ENCODE data around the gene SLC34A3.

Gene SLC34A3

DNA sequence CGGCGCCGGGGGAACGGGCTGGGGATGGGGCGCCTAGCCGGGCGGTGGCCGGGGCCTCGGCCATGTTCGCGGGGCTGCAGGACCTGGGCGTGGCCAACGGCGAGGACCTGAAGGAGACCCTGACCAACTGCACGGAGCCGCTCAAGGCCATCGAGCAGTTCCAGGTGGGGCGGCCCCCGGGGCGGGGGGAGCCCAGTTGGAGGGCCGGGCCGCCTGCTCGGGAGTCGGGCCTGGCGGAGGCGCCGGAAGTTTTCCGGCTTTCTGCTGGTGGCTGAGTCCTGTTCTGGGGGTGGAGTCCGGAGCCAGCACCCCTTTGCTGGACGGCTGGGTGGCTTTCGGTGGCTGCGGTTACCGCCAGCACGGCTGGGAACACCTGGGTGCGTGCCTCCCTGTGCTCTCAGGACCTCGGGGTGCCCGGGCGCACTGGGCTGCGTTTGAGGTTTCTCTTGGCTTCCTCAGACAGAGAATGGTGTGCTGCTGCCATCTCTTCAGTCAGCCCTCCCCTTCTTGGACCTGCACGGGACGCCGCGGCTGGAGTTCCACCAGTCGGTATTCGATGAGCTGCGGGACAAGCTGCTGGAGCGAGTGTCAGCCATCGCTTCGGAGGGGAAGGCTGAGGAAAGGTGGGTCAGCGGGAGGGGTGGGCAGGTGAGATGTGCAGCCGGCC, 24.9 kb downstream of the SLC34A3 start:
- no peak for DNase-seq (ENCODE audit: low read depth)

DNA sequence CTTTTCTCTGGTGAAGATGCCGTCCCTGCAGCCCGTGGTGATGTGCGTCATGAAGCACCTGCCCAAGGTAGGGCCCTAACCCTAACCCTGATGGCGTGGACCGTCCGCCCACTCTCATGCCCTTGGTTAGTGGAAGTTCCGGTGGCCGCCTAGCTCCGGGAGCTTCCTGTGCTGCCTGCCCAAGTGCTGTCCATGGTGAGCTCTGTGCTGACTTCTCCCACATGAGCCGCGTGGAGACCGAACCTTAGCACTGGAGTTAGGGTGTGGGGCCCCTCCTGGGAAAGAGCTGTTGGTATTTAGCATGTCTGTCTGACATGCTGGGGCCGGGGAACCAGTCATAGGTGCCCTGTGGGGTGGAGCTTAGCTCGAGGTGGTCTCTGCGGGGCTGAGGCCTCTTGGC, 25.7 kb downstream of the SLC34A3 start:
- DNase-seq (ENCODE audit: low read depth), result no peak

DNA sequence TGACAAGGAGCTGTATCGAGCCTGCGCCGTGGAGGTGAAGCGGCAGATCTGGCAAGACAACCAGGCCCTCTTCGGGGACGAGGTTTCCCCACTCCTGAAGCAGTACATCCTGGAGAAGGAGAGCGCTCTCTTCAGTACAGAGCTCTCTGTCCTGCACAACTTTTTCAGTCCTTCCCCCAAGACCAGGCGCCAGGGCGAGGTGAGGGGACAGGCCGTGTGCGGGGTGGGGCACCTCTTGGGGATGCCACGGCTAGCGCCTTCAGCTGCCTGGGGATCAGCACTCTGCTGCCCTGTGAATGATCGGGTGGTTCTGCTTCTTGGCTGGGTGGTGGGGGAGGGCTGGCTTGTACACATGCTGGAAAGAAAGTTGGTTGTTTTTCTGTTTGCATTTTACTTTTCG, 26.2 kb downstream of the SLC34A3 start:
- no peak for DNase-seq (ENCODE audit: low read depth)

- peak; percentile 18 for DNase-seq (ENCODE audit: low read depth)
Observed at GRCh38 chr9:137262173-137262908, 31.6 kb downstream of the SLC34A3 start.

DNA sequence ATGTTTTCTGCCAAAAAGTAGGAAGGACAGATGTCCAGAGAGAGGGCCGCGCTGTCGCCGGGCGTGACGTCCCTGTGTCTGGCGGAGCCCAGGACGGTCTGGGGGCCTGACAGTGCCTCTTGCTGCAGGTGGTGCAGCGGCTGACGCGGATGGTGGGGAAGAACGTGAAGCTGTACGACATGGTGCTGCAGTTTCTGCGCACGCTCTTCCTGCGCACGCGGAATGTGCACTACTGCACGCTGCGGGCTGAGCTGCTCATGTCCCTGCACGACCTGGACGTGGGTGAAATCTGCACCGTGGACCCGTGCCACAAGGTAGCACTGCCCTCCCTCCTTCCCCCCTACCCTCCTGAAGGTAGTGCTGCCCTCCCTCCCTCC, 32.2 kb downstream of the SLC34A3 start:
- DNase-seq (ENCODE audit: low read depth), result no peak

DNA sequence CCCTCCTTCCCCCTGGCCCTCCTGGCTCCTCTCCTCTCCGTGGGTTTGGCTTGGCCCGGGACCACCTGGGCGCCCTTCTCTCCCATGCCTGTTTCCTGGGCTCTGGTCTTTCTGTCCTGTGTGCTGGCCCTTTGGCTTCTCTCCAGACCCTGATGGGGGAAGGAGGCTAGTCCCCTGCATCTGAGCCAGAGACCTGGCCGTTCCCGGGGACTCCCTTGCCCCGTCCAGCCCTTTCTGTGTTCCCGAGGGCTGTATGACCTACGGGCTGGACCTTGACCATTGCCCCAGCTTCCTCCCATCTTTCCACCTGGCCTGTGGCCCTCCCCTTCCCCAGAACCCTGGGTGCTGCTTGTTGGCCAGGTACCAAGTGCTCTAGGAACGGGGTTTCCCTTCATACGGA, 32.8 kb downstream of the SLC34A3 start:
- no peak for DNase-seq (ENCODE audit: low read depth)

DNA sequence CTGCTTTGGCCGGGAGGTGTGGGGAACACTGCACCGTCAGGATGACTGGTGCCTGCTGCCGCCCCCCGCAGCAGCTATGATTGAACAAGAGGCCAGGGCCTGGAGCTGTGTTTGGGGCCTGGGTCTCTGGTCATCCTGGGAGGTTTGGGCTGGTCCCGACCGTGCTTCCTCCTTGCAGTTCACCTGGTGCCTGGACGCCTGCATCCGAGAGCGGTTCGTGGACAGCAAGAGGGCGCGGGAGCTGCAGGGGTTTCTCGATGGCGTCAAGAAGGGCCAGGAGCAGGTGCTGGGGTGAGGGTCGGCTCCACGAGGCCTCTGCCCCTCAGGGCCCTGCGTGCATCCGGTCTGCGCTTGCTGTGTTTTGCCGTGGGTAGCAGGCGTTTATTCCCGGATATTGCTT, 33.4 kb downstream of the SLC34A3 start:
- no peak for DNase-seq (ENCODE audit: low read depth)

GRCh38 chr9:137265496-137266161, 34.9 kb downstream of the SLC34A3 start:
- DNase-seq (ENCODE audit: low read depth), result no peak

DNA sequence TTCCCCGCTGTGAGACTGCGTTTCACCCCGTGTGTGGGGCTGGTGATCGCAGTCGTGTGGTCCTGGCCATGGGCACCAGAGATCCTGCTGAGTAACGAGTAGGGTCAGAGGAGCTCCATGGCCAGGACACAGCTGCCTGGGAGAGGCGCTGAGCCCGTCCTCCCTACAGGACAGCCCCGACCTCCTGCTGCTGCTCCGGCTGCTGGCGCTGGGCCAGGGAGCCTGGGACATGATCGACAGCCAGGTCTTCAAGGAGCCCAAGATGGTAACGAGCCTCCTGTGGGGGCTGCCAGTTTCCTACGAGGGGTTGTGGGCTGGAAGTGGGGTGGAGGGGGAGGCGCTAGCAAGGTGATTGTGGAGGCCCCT, 35.4 kb downstream of the SLC34A3 start:
- DNase-seq (ENCODE audit: low read depth), result no peak

GRCh38 chr9:137266585-137267453, 36.1 kb downstream of the SLC34A3 start:
- DNase-seq (ENCODE audit: low read depth), result no peak

GRCh38 chr9:137267933-137268355, 37.2 kb downstream of the SLC34A3 start:
- no peak for DNase-seq (ENCODE audit: low read depth)

DNA sequence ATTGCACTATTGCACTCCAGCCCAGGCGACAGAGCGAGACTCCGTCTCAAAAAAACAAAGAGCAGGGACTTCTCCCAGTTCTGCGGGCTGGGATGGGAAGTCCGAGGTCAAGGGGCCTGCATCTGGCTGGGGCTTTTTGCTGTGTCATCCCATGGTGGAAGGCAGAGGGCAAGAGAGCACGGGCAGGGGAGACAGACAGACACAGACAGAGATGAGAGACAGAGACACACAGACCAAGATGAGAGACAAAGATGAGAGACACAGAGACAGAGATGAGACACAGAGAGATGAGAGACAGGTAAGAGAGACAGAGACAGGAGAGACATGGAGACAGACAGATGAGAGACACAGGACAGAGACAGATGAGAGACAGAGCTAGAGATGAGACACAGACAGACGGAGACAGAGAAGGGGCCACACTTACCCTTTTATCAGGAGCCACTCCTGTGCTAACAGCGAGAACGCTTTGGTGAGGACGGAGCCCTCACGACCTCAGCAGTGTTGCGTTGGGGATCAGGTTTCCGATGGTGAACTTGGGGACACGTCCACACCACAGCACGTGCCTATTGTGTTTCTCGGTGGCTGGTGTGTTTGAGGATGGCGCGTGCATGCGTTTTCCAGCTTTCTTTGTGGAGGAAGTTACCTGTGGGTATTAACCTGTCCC, 38.0 kb downstream of the SLC34A3 start:
- no peak for DNase-seq (ENCODE audit: low read depth)

- DNase-seq (ENCODE audit: low read depth), result no peak
Observed at GRCh38 chr9:137269231-137269772, 38.6 kb downstream of the SLC34A3 start.

GRCh38 chr9:137270929-137271695, 40.4 kb downstream of the SLC34A3 start:
- DNase-seq (ENCODE audit: low read depth), result no peak

- no peak for DNase-seq (ENCODE audit: low read depth)
Observed at GRCh38 chr9:137271696-137272076, 41.0 kb downstream of the SLC34A3 start.

GRCh38 chr9:137272241-137273094, 41.8 kb downstream of the SLC34A3 start:
- no peak for DNase-seq (ENCODE audit: low read depth)

DNA sequence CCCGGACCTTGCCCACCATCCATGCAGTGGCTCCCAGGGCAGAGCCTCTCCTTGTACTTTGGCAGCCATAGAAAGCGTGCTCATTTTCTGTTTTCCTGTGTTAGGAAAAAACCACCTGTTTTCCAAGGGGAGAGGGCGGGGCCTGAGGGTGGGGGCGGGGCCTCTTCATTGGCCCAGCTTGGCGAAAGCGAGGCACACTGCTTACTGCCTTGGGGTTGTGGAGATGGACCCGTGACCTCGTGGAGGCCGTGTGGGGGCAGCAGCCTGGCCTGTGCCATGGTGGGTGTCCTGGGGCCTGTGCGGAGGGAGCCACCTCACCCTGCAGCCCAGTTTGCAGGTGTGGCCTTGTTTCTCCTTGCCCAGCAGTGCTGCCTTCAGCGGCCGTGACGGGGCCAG, 42.4 kb downstream of the SLC34A3 start:
- no peak for DNase-seq (ENCODE audit: low read depth)

GRCh38 chr9:137273611-137274320, 43.1 kb downstream of the SLC34A3 start:
- no peak for DNase-seq (ENCODE audit: low read depth)

- no peak for DNase-seq (ENCODE audit: low read depth)
Observed at GRCh38 chr9:137275203-137275587, 44.5 kb downstream of the SLC34A3 start.
